ENCODE measurements around the gene DDX51. TPM values are rescaled to one million over a fixed set of nuclear protein-coding genes. Genes with fewer than 3 reads are reported as not detected.
A peak's percentile ranks its signal among the peaks of the same experiment; 100 is the strongest.

Gene DDX51
- total RNA-seq, 1 donor from 2014 or later, result 10.2 TPM

GRCh38 chr12:132172619-132173018, 28.5 kb upstream of the DDX51 start:
- peak overlapping the region; percentile 58 for H3K27ac Mint-ChIP-seq (ENCODE audit: unreplicated experiment)
- peaks cover 10% of the 10 kb centered on the region for H3K4me1 ChIP-seq (ENCODE audit: insufficient read depth, low read length)
- H3K9me3 ChIP-seq (ENCODE audit: insufficient read depth, low read depth, low read length), result no peaks in the 10 kb centered on the region
- no peak overlapping the region for H3K9ac ChIP-seq (ENCODE audit: low read length)
- H2AFZ ChIP-seq (ENCODE audit: low read depth, low read length), result no peak overlapping the region
- H3K4me3 ChIP-seq (ENCODE audit: insufficient read depth, low read depth, low read length), result no peak overlapping the region
- H3K4me3 Mint-ChIP-seq (ENCODE audit: unreplicated experiment), result no peak overlapping the region
- H3K27ac ChIP-seq (ENCODE audit: low read depth, low read length), result no peak overlapping the region
- H3K27me3 ChIP-seq (ENCODE audit: insufficient read depth, low read length), result peaks cover 12% of the 10 kb centered on the region
- FAIRE-seq (no peak), DNase-seq (ENCODE audit: low read depth) (no peak)
- H3K9me3 Mint-ChIP-seq (ENCODE audit: unreplicated experiment), result no peaks in the 10 kb centered on the region
- peaks cover 3% of the 10 kb centered on the region for H3K4me1 Mint-ChIP-seq (ENCODE audit: low read depth, unreplicated experiment)
- TF ChIP-seq, protein P1, sequence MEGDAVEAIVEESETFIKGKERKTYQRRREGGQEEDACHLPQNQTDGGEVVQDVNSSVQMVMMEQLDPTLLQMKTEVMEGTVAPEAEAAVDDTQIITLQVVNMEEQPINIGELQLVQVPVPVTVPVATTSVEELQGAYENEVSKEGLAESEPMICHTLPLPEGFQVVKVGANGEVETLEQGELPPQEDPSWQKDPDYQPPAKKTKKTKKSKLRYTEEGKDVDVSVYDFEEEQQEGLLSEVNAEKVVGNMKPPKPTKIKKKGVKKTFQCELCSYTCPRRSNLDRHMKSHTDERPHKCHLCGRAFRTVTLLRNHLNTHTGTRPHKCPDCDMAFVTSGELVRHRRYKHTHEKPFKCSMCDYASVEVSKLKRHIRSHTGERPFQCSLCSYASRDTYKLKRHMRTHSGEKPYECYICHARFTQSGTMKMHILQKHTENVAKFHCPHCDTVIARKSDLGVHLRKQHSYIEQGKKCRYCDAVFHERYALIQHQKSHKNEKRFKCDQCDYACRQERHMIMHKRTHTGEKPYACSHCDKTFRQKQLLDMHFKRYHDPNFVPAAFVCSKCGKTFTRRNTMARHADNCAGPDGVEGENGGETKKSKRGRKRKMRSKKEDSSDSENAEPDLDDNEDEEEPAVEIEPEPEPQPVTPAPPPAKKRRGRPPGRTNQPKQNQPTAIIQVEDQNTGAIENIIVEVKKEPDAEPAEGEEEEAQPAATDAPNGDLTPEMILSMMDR (IDR thresholded peaks at IDR 0.05; ENCODE audit: insufficient read depth, low read depth, low read length), result no peak
- TF ChIP-seq EZH2 (IDR thresholded peaks at IDR 0.05; ENCODE audit: insufficient read depth, low read length), result no peak
- no peaks in the 10 kb centered on the region for H4K20me1 ChIP-seq (ENCODE audit: insufficient read depth, low read length)
- no peaks in the 10 kb centered on the region for H3K36me3 ChIP-seq (ENCODE audit: insufficient read depth, low read length)
- peaks cover 45% of the 10 kb centered on the region for H3K27me3 Mint-ChIP-seq (ENCODE audit: low read depth, unreplicated experiment)
- no peaks in the 10 kb centered on the region for H3K36me3 Mint-ChIP-seq (ENCODE audit: low read depth, unreplicated experiment)
- H3K4me2 ChIP-seq (ENCODE audit: low read length), result no peak overlapping the region
- H3K79me2 ChIP-seq (ENCODE audit: insufficient read depth, low read length), result no peaks in the 10 kb centered on the region

DNA sequence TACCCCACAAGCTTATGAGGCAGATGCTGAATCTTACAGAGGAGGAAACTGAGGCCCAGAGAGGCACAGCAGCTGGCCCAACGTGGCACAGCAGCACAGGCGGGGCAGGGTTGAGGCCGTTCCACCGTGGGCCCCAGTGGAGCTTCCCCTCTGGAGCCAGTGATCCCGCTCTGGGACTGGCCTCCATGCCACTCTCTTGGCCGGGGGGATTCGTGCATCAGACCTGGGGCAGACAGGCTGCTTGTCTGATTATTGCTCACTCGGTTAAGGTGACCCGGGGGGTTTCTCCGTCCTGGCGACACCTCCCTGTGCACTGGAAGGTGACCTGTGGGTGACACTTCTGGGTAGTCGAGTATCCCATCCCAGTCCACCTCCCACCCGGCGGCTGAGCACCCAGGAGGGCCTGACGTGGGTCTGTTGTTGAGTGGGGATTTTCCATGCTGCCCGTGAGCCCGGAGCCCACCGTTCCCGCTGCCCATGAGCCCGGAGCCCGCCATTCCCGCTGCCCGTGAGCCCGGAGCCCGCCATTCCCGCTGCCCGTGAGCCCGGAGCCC, 27.9 kb upstream of the DDX51 start:
- no peak overlapping the region for H3K9ac ChIP-seq (ENCODE audit: low read length)
- no peaks in the 10 kb centered on the region for H3K36me3 Mint-ChIP-seq (ENCODE audit: low read depth, unreplicated experiment)
- H3K9me3 ChIP-seq (ENCODE audit: insufficient read depth, low read depth, low read length), result peaks cover under 1% of the 10 kb centered on the region
- H3K27ac ChIP-seq (ENCODE audit: low read depth, low read length), result no peak overlapping the region
- no peak overlapping the region for H2AFZ ChIP-seq (ENCODE audit: low read depth, low read length)
- DNase-seq (ENCODE audit: low read depth) (no peak), FAIRE-seq (no peak)
- no peaks in the 10 kb centered on the region for H3K79me2 ChIP-seq (ENCODE audit: insufficient read depth, low read length)
- no peak overlapping the region for H3K27ac Mint-ChIP-seq (ENCODE audit: unreplicated experiment)
- no peak overlapping the region for H3K4me3 ChIP-seq (ENCODE audit: insufficient read depth, low read depth, low read length)
- H3K4me3 Mint-ChIP-seq (ENCODE audit: unreplicated experiment), result no peak overlapping the region
- peaks cover 3% of the 10 kb centered on the region for H3K9me3 Mint-ChIP-seq (ENCODE audit: unreplicated experiment)
- H3K4me2 ChIP-seq (ENCODE audit: low read length), result no peak overlapping the region
- H3K4me1 Mint-ChIP-seq (ENCODE audit: low read depth, unreplicated experiment), result peaks cover 3% of the 10 kb centered on the region
- no peak for TF ChIP-seq EZH2 (IDR thresholded peaks at IDR 0.05; ENCODE audit: insufficient read depth, low read length)
- TF ChIP-seq, protein P1 (IDR thresholded peaks at IDR 0.05; ENCODE audit: insufficient read depth, low read depth, low read length), result no peak
- H3K36me3 ChIP-seq (ENCODE audit: insufficient read depth, low read length), result no peaks in the 10 kb centered on the region
- no peaks in the 10 kb centered on the region for H4K20me1 ChIP-seq (ENCODE audit: insufficient read depth, low read length)
- H3K4me1 ChIP-seq (ENCODE audit: insufficient read depth, low read length), result peaks cover 10% of the 10 kb centered on the region
- H3K27me3 ChIP-seq (ENCODE audit: insufficient read depth, low read length), result peaks cover 14% of the 10 kb centered on the region
- peaks cover 49% of the 10 kb centered on the region for H3K27me3 Mint-ChIP-seq (ENCODE audit: low read depth, unreplicated experiment)

- H3K36me3 ChIP-seq (ENCODE audit: insufficient read depth, low read length), result no peaks in the 10 kb centered on the region
- FAIRE-seq (no peak), DNase-seq (ENCODE audit: low read depth) (no peak)
- TF ChIP-seq EZH2 (IDR thresholded peaks at IDR 0.05; ENCODE audit: insufficient read depth, low read length), result no peak
- TF ChIP-seq, protein P1 (IDR thresholded peaks at IDR 0.05; ENCODE audit: insufficient read depth, low read depth, low read length), result no peak
- H3K4me1 ChIP-seq (ENCODE audit: insufficient read depth, low read length), result peaks cover 10% of the 10 kb centered on the region
- Mint-ChIP-seq H3K4me1 (ENCODE audit: low read depth, unreplicated experiment) (peaks cover 3% of the 10 kb centered on the region), H3K36me3 (ENCODE audit: low read depth, unreplicated experiment) (no peaks in the 10 kb centered on the region), H3K27me3 (ENCODE audit: low read depth, unreplicated experiment) (peaks cover 47% of the 10 kb centered on the region), H3K4me3 (ENCODE audit: unreplicated experiment) (no peak overlapping the region), H3K9me3 (ENCODE audit: unreplicated experiment) (peaks cover 3% of the 10 kb centered on the region), H3K27ac (ENCODE audit: unreplicated experiment) (no peak overlapping the region)
- no peaks in the 10 kb centered on the region for H4K20me1 ChIP-seq (ENCODE audit: insufficient read depth, low read length)
- H3K27ac ChIP-seq (ENCODE audit: low read depth, low read length), result no peak overlapping the region
- H3K4me2 ChIP-seq (ENCODE audit: low read length), result no peak overlapping the region
- H3K79me2 ChIP-seq (ENCODE audit: insufficient read depth, low read length), result no peaks in the 10 kb centered on the region
- peaks cover 14% of the 10 kb centered on the region for H3K27me3 ChIP-seq (ENCODE audit: insufficient read depth, low read length)
- H2AFZ ChIP-seq (ENCODE audit: low read depth, low read length), result no peak overlapping the region
- H3K9ac ChIP-seq (ENCODE audit: low read length), result no peak overlapping the region
- no peak overlapping the region for H3K4me3 ChIP-seq (ENCODE audit: insufficient read depth, low read depth, low read length)
- peaks cover 6% of the 10 kb centered on the region for H3K9me3 ChIP-seq (ENCODE audit: insufficient read depth, low read depth, low read length)
Measured at GRCh38 chr12:132171293-132171967, 27.3 kb upstream of the DDX51 start.

Measured in astrocyte (in vitro differentiated cells and primary cell).